T-helper 1 cell treated with Interleukin-12 subunit alpha and Interleukin-12 subunit beta and Interleukin-4 antibody, amounts not matched to agents 30 ng/mL and 1 ng/mL, for 36 hours (primary cell): ENCODE data around the gene LRRTM2. TPM values are rescaled to one million over a fixed set of nuclear protein-coding genes. Genes with fewer than 3 reads are reported as not detected.
"Not testable (repeated sequence)": the region's sequence is repeated elsewhere in the genome, so short reads cannot be mapped to it uniquely, and the experiment has no call there.

ENCODE experiments used
- intact Hi-C: fragments of 100-400 bp; cut with micrococcal nuclease; formaldehyde crosslinking; loops from one replicate; pipeline ENCODE4 v1.15.1; 2024
- total RNA-seq: library from RNA; stranded (reverse); gene quantifications from 2 replicates; pipeline ENCODE4 v1.2.3, GENCODE V29; 2022

Gene LRRTM2
- total RNA-seq, 1 donor from 2014 or later: 0.10 TPM

DNA sequence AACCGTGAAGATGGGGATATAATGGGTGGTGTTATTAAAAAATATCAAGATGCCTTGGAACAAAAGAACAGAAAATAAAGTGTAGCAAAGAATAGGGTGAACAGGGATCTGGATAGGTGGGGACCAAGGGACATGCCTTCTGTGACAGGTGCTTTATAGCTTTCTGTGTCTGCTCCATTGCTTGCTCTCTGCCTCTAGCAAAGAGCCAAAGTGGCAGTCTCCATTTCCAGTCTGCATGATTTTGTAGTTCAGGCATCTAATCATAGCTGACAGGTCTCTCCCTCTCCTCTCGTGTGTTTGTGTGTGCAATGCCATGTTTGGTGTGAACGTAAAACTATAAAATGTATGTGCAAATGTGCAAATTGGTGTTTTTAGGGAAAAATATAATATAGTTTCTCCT, 35.0 kb downstream of the LRRTM2 start:
- intact Hi-C loops: no loop called here

DNA sequence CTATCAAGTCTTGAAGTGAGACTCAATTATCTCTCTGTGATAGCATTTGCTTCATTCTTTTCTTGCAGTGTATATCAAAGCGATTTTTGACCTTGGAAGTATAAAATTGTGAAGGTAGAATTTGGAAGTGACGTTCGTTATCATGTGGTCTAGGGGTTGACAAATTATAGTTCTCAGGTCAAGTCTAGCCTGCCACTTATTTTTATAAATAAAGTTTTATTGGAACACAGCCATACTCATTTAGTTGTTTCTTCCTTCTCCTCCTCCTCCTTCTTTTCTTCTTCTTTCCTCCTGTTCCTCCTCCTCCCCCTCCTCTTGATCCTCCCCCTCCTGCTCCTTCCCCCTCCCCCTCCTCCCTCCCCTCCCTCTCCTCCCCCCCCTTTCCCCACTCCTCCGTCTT, 38.0 kb downstream of the LRRTM2 start:
- intact Hi-C loops: no loop called here

DNA sequence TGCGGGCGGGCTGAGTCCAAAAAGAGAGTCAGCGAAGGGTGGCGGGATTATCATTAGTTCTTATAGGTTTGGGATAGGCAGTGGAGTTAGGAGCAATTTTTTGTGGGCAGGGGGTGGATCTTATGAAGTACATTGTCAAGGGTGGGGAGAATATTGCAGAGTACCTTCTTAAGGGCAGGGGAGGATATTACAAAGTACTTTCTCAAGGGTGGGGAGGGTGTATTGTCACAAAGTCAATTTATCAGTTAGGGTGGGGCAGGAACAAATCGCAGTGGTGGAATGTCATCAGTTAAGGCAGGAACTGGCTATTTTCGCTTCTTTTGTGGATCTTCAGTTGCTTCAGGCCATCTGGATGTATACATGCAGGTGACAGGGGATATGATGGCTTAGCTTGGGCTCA, 40.3 kb downstream of the LRRTM2 start:
- intact Hi-C loops: not testable (repeated sequence)

DNA sequence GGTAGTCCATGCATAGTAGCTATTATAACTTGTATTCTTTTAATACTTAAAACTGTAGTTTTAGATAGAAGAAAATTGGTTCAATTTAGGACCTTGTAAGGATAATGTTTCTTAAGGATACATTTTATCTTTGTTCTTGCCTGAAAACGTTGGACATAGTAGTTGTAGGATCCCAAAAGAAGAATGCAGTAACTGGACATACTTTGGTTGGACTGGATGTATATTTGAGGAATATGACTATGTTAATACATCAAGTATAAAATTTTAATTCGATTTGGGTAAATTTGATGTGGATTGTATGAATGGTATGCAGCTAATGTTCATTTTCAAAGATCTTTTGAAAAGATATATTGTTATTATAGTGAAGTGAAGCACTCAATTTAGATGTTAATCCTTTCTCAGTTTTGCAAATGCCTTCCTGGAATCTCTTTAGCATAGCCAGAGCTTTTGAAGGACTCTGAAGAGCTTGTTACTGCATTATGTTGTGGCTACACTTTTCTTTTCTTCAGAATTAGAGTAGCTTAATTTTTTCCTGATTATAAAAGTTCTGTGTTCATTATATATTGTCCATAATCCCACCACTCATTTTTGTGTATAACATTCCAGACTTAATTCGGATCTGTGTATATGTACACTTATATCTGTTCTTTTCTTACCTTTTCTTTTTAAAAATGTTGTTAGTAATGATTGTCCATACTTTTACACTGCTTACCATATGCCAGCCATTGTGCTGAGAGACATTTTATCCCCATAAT, 41.2 kb downstream of the LRRTM2 start:
- intact Hi-C loops: no loop called here

DNA sequence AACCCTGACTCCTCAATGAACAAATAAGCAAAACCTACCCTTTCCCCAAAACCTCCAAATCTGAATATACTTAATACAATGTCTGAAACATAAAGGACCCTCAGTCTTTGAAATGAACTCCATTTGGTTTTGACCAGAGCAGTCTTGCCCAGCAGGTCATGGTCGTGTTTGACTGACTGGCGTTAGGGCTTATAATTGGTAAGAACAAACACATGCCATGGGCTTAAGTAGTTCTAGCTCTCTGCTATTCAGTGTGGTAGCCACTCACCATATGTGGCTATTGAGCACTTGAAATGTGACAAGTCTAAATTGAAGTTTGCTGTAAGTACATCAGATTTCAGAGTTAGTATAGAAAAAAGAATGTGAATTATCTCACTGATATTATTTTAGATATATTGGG, 42.1 kb downstream of the LRRTM2 start:
- intact Hi-C loops: no loop called here

DNA sequence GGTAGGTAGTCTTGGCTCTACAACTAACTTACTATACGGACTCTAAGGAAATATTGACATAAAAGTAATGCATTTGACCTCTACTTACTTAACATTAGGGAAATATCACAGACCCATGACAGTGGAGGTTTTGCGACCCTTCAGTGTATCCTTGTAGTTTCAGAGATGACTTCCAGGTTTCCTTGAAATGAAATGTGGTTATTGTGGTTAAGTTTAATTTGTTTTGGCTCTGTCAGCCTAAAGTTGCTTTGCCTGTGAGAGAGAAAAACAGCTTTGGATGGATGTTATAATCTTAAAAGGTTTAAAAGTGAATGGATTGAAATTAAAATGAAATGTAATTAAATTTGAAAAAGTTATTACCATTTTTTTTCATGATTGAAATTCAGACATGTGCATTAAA, 42.9 kb downstream of the LRRTM2 start:
- intact Hi-C loops: no loop called here

DNA sequence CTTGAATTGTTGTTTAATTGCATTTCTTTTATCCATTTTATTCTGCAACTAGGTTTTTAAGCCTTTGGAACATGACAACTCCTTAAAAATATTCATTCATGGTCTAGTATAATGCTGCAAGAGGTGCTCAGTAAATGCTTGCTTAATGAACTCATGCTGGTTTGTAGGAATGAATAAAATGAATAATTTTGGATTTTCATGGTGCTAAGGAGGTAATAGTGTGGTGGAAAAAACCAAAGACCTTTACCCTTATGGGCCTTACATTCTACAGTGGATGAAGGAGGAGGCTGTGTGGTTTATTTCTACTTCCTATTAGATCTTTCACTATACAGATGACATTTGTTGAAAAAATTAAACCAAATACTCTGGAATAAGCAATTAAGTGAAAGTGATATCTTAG, 43.4 kb downstream of the LRRTM2 start:
- intact Hi-C loops: no loop called here

DNA sequence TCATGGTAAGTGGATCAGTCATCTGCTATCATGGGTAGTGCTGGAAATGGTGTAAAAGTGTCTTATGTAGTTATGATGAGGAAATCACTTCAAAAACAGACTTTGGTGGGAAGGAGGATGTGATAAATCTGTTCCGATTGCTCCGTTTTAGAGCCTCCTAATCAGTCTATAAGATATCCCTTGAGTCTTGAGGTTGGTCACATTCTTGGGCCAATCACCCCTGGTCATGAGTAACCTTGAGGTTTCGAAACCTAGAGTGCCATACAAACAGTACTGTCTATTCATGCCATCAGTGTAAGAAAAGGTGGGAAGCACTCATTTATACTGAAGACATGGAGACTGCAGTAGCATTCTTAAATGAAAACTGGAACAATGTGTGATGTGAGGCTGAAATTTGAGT, 45.8 kb downstream of the LRRTM2 start:
- intact Hi-C loops: loop anchor here (5.0 kb wide), 1 partner anchor 563 kb away; no protein-coding TSS in a partner anchor

DNA sequence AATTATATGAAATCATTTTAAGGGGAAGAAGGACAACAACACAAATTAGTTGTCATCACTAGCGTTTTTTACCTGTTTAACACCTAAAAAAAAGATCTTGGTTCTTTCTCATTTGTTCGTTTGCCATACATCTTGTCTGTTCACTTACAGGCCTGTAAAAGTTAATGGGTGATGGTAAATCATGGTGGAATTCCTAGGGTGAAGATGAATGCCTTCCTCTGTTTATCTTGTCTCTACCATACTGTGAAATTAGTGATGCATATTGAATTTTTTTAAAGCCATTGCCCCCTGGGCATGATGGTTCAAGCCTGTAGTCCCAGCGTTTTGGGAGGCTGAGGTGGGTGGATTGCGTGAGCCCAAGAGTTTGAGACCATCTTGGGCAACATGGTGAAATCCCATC, 46.6 kb downstream of the LRRTM2 start:
- intact Hi-C loops: loop anchor here (5.0 kb wide), 1 partner anchor 564 kb away; no protein-coding TSS in a partner anchor

DNA sequence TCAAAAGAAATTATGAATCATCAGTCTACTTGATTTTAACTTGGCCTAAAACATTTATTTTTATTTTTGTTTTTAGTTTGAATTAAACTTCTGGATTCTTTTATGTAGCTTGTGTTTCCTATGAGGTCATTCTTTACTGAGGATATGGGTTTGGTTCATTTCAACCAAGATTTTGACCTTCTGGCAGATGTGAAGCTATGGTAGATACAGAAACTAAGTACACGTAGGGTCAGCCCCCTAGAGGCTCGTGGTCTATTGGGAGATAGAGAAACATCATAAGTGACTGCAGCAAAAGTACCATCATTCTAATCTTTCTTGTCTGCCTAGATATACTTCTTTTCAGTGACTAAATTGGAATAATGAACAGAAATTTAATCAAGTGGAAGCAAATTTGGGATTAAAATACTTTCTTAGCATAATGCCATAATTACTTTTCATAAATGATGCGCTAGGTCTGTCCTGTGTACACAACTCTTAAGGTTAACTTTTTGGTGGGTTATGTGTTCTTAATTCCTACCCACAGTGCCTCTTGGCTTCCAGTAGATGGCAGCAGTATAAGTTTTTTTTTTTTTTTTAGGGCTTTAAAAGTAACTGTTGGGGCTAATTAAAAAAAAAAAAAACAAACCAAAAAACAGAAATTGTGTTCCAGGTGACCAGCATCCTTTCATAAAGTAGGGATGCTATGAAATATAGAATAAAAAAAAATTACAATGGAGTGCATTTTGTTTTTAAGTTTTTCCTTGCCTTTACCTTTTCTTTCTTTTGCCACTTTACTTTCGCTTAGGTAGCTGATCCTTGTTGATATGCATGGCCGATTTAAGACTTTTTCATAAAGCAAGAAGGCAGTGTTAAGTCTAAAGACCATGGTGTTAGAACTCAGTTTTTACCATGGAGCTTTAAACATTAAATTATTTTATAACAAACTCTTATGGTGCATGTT, 49.9 kb downstream of the LRRTM2 start:
- intact Hi-C loops: loop anchor here (1.0 to 5.0 kb wide), 2 partner anchors 437 to 567 kb away; no protein-coding TSS in a partner anchor

DNA sequence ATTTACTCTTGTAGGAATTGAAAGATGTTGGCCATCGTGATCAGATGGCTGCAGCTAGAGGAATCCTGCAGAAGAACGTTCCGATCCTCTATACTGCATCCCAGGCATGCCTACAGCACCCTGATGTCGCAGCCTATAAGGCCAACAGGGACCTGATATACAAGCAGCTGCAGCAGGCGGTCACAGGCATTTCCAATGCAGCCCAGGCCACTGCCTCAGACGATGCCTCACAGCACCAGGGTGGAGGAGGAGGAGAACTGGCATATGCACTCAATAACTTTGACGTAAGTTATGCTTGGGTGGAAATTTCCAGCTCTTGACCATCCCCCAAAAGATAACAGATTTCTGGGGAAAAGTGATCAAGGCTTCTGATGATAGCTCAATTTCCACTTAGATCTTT, 50.6 kb downstream of the LRRTM2 start:
- intact Hi-C loops: no loop called here

DNA sequence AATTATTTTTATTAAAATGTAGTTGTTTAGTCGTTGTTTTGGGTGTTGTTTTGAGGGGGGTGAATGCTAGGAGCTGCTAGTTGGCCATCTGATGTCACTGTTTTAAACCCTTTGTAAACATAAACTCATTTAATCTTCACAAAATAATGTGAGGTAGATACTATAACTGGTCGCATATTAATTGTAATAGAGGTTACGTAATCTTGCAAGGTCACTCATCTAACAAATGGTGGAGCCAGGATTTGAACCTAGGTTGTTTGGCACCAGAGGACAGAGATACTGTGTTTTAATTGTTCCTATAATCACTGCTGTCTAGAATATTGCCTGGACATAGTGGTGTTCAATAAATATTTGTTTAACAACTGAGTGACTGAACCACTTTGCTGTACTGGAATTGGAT, 54.4 kb downstream of the LRRTM2 start:
- intact Hi-C loops: no loop called here

DNA sequence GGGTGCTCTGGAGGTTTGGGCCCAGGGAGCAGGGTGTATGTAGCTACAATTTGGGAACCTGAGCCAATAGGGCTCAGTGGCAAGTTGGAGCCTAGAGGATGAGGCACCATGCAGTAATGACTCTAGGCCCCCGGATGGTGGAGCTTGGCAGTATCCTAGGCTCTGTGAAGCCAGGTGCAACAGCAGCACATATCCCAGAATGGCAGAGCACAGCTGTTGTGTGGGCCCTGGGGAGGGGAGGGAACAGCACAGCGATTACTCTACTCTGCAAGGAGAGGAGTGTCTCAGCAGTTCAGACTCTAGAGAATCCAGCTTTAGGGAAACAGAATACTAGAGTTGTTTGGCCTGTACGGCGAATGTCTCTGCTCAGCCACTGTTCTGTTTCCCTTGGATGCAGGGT, 56.1 kb downstream of the LRRTM2 start:
- intact Hi-C loops: no loop called here

Other genes starting within 250 kb of the LRRTM2 start
- gene CTNNA1, start 121.9 kb downstream of the LRRTM2 start, total RNA-seq: 52.8 and 53.9 TPM in 2 replicates